Astrocyte of the cerebellum (primary cell): ENCODE measurements around the gene TTLL11.

Experiments used
- DNase-seq: peaks from one replicate; pipeline ENCODE4 v3.0.0-alpha.2; 2011; ENCODE audit warnings: low read depth
- H3K4me3 ChIP-seq: 2 replicates; pipeline ENCODE4 v1.5.1; 2011; ENCODE audit warnings: mild to moderate bottlenecking, low read depth, low read length, moderate library complexity
- in situ Hi-C: cut with HindIII; loops from 2 replicates; pipeline ENCODE4 v1.10.0; 2017; ENCODE audit warnings: low sequenced_read_pairs
- TF ChIP-seq, protein P1 (sequence below): IDR thresholded peaks from 2 replicates; pipeline ENCODE4 v1.5.1; 2012; ENCODE audit warnings: low read length, low read depth, moderate library complexity, mild to moderate bottlenecking; ENCODE audit errors: missing control alignments

Gene TTLL11

DNA sequence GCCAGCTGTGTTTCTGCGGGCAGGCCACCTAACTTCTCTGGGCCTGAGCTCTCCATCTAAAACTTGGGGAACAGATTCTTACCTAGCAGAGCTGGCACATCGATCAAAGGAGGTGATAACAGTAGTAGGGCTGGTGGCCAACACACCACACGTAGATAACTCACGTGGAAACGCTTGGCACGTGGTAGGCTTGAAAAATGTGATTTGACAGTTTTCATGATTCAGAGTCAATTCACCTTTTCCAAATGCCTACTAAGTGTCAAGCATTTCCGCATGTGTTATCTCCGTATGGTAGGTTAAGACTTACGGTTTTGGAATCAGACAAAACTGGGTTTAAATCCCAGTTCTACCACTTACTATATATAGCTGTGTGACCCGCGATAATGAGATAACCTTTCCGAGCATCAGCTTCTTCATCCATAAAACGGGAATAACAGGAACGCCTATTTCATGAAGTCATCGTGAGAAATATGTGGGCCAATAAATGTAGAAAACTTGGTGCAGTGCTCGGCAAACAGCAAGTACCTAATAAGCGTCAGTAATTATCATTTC lies 41.0 kb upstream of the TTLL11 start:
- in situ Hi-C loops, result no loop called here
- DNase-seq, result no peak
- H3K4me3 ChIP-seq, result no peak overlapping the region
- TF ChIP-seq, protein P1, sequence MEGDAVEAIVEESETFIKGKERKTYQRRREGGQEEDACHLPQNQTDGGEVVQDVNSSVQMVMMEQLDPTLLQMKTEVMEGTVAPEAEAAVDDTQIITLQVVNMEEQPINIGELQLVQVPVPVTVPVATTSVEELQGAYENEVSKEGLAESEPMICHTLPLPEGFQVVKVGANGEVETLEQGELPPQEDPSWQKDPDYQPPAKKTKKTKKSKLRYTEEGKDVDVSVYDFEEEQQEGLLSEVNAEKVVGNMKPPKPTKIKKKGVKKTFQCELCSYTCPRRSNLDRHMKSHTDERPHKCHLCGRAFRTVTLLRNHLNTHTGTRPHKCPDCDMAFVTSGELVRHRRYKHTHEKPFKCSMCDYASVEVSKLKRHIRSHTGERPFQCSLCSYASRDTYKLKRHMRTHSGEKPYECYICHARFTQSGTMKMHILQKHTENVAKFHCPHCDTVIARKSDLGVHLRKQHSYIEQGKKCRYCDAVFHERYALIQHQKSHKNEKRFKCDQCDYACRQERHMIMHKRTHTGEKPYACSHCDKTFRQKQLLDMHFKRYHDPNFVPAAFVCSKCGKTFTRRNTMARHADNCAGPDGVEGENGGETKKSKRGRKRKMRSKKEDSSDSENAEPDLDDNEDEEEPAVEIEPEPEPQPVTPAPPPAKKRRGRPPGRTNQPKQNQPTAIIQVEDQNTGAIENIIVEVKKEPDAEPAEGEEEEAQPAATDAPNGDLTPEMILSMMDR, result no peak

DNA sequence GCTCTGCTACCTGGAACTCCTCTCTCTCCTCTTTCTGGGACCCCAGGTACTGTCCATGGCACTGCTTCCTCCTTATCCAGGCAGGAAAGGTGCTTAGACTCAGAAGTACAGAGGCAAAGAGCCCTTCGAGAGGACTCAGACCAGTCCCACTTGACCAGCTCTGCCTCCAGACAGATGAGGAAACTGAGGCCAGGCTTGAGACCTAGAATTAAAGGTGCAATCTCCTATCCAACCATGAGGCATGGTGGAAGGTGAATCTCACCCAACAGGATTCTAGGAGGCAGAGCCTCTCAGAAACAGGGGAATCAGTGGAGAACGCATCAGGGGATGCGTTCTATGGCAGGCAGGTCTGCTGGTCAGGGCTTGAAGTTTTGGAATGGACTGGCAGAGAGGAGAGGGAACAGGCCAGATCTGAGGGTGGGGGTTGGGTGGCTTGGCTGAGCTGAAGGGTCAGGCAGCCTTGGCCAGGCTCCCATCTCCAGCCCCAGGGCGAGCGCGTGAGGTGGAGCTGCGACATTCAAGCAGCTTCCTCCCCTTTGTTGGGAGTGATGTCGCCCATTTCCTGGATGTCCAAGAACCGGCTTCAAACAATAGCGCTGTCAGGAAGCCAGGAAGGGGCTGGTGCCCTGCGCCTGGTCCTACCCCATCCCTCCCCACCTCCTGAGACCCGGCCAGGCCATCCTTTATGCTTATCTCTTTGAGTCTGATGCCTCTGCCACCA lies 40.3 kb upstream of the TTLL11 start:
- in situ Hi-C loops, result no loop called here
- H3K4me3 ChIP-seq, result no peak overlapping the region
- TF ChIP-seq, protein P1, result no peak
- DNase-seq, result no peak

- no peak overlapping the region for H3K4me3 ChIP-seq
- no peak for DNase-seq
- in situ Hi-C loops, result no loop called here
- TF ChIP-seq, protein P1, result no peak
Observed at GRCh38 chr9:122132539-122132938, 39.4 kb upstream of the TTLL11 start.

- DNase-seq, result no peak
- no peak overlapping the region for H3K4me3 ChIP-seq
- TF ChIP-seq, protein P1, result no peak
- in situ Hi-C loops, result no loop called here
Observed at GRCh38 chr9:122131401-122132001, 38.4 kb upstream of the TTLL11 start.

DNA sequence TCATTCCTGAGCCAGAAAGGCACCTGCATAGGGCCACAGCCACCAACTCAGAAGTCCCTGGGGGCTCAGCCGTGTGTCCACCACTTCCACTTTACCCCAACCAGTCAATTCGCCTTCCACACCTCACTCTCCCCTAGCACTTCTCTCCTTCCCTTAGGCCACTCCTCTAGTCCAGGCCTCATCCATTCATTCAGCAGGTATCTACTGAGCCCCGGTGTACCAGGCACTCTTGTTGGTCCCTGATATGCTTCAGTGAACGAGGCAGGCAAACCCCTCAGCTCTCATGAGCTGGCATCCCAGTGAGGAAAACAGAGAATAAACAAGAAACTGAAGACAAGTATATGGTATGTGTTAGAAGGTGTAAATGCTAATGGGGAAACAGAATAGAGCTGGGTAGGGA lies 37.7 kb upstream of the TTLL11 start:
- no peak overlapping the region for H3K4me3 ChIP-seq
- TF ChIP-seq, protein P1, result no peak
- in situ Hi-C loops, result no loop called here
- DNase-seq, result no peak

GRCh38 chr9:122129969-122130368 lies 36.9 kb upstream of the TTLL11 start:
- in situ Hi-C loops, result loop anchor here (5.0 kb wide), 1 partner anchor 222 kb away; no protein-coding TSS in a partner anchor
- no peak for DNase-seq
- TF ChIP-seq, protein P1, result no peak
- H3K4me3 ChIP-seq, result no peak overlapping the region
